Stimulated activated naive CD8-positive, alpha-beta T cell treated with anti-CD3 and anti-CD28 coated beads, Interleukin-15, Interleukin-2, amounts not matched to agents 100 U/mL and 50 U/mL, for 24 hours (primary cell): ENCODE measurements around the gene ACD.
A peak's percentile ranks its signal among the peaks of the same experiment; 100 is the strongest.
"Not testable (repeated sequence)": the region's sequence is repeated elsewhere in the genome, so short reads cannot be mapped to it uniquely, and the experiment has no call there.

ENCODE experiments used
- ATAC-seq: fragments of 150-1000 bp; cut with Tn5 transposase; one replicate; pipeline ENCODE4 v1.10.0; 2021
- DNase-seq: peaks from one replicate; pipeline ENCODE4 v3.0.0; 2021

The ACD gene

DNA sequence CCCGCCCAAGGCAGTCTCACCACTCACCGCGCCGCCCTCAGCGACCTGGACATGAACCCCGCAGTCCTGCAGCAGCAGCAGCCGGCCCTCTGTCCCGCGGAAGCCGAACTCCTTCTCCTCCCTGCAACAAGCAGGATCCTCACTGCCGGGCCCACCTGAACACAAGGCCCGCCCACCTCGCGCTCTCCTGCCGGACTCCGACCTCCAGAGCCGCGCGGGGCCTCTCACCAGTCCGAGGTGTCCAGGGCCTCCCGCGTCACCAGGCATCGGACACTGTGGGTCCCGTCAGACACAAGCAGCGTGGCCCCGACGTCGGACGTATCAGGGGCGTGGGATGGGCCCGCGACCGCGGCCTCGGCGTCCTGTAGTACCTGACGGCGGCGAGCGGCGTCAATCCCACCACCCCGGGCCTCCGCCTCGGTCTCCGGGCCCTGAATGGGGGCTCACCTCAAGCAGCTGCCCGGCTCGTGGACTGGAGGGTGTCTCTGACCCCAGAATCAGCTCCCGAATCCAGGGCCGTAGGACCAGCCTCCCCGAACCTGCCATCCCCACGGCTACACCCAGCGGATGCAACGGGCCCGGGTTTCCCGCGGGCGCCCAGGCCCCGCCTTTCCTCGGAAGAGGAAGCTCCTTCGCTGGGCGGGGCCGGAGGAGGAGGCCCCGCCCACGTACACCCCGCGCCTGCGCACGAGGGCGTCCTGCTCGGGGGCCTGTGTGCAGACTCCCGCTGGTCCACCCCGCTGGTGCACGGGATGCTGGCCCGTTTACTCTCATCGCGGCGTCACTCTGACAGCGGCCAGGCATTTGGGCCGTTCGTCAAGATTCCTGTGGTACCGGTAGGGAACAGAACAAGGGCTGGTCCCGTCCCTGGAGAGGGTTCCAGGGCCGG, at the start of gene ACD:
Gene ACD, minus strand, starts transcription at position 586 of the 889 bp plus-strand sequence. Its CDS starts 40 bp downstream, at position 546.
- ATAC-seq = peak; percentile 47
- DNase-seq = peak; percentile 96

DNA sequence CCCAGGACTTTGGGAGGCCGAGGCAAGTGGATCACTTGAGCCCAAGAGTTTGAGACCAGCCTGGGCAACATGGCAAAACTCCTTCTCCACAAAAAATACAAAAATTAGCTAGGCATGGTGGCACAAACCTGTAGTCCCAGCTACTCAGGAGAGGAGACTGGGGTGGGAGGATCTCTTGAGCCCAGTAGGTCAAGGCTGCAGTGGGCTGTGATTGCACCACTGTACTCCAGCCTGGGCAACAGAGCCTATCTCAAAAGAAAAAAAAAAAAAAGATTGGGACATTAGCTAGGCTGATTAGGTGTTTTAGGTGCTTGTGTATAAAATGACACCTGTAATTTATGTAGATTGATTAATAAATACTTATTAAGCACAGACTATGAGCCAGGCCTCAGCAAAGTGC, 49.0 kb upstream of the ACD start:
- no peak for ATAC-seq

DNA sequence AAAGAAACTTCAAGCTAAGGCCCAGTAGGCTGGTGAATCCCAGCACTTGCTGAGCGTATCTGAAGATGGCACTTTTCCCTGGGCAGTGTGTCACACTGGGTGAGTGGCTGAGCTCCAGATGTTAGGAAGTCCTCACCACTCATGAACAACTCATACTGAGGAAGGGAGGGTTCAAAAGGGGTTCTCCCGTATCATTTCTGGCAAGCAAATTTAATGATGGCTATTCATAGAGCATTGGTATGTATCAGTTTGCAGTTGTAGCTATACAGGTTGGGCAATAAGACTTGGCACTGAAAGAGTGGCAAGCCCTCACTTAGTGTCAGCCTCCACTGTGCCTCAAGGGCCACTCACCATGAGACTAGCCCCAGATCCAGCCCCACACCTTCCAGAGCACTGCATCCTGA, 48.3 kb upstream of the ACD start:
- ATAC-seq = no peak
- no peak for DNase-seq

More for the DNA sequence above, 49.0 kb upstream of the ACD start:
- DNase-seq = no peak

DNA sequence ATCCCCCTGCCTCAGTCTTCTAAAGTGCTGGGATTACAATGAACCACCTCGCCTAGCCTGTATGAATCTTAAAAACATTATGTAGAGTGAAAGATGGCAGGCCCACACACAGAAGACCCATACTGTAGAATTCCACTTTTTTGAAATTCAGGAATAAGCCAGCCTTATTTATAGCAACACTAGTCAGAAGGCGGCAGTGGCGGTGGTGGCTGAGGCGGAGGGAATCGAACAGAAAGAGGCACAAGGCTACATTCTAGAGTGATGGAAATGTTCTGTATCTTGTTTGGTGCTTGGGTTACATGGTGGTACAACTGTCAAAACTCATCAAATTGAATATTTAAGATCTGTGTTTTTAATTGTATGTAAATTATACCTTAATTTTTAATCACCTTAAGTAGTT, 47.7 kb upstream of the ACD start:
- ATAC-seq (no peak), DNase-seq (no peak)

DNA sequence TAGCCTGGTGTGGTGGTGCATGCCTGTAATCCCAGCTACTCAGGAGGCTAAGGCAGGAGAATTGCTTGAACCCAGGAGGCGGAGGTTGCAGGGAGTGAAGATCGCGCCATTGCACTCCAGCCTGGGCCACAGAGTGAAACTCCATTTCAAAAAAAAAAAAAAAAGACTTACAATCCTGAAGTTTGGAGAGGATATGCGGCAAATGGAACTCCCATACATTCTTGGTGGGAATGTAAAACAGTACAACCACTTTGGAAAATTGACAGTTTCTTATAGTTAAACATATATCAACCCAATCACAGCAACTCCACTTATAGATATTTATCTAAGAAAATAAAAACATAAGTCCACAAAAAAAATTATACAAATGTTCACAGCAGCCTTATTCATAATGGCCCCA, 47.1 kb upstream of the ACD start:
- no peak for DNase-seq
- no peak for ATAC-seq

DNA sequence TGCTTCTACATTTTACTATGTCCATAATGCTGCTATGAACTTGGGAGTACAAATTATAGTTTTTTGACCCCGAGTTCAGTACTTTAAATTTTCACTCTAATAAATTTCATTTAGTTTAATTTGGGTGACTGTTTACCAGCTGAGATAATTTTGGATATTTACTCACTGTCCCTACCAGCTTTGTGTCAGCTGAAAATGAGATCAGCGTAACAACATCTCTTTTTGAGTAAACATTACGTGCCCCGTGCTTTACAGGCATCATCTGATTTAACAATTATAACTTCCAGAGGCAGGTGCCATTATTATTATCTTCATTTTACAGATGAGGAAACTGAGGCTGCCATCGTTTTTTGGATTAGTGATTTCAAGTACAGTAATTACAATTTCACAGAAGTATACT, 44.0 kb upstream of the ACD start:
- ATAC-seq = no peak
- DNase-seq = no peak

DNA sequence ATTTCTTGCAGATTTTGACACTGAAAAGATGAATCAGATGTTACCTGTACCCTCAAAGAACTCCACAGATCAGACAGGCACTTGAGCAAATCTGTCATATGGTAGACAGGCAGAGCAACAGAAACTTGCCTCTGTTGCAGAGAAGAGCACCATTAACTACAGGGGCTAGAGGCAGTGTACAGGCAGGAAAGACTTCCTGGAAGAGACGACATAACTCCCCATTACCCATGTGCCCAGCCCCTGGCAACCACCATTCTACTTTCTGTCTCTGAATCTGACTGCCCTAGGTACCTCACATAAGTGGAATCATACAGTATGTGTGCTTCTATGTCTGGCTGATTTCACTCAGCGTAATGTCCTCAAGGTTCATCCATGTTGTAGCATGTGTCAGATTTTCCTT, 43.6 kb upstream of the ACD start:
- DNase-seq (no peak), ATAC-seq (peak; percentile 43)

DNA sequence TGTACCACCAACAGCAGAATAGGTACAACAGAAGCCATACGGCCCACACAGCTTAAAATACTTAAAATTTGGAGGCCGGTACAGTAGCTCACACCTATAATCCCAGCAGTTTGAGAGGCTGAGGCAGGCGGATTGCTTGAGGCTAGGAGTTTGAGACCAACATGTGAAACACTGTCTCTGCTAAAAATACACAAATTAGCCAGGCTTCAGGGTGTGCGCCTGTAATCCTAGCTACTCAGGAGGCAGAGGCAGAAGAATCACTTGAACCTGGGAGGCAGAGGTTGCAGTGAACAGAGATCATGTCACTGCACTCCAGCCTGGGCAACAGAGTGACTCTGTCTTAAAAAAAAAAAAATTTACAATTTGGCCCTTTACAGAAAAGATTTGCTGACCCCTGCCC, 42.1 kb upstream of the ACD start:
- no peak for DNase-seq
- ATAC-seq = no peak

DNA sequence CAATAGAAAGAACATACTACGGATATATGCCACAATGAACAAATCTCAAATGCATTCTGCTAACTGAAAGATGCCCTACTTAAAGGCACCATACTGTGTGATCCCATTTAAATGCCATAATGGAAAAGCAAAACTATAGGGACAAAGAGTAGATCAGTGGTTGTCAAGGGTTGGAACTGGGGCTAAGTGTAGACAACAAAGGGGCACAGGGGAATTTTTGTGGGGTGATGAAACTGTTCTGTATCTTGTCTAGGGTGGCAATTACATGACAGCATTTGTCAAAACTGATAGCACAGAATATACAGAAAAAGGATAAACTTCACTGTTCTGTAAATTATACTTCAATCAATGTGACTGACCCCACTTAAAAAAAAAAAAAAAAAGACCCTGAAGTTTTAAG, 41.4 kb upstream of the ACD start:
- ATAC-seq (no peak), DNase-seq (no peak)

DNA sequence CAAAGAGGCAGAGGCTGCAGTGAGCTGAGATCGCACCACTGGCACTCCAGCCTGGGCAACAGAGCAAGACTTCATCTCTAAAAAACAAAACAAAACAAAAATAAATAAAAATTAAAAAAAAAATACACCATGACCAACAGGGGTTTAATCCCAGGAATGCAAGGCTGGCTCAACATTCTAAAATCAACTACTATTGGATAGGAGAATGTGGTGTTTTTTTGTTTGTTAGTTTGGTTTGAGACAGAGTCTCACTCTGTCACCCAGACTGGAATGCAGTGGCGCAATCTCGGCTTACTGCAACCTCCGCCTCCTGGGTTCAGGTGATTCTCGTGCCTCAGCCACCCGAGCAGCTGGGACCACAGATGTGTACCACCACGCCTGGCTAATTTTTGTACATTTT, 39.2 kb upstream of the ACD start:
- no peak for DNase-seq
- no peak for ATAC-seq

DNA sequence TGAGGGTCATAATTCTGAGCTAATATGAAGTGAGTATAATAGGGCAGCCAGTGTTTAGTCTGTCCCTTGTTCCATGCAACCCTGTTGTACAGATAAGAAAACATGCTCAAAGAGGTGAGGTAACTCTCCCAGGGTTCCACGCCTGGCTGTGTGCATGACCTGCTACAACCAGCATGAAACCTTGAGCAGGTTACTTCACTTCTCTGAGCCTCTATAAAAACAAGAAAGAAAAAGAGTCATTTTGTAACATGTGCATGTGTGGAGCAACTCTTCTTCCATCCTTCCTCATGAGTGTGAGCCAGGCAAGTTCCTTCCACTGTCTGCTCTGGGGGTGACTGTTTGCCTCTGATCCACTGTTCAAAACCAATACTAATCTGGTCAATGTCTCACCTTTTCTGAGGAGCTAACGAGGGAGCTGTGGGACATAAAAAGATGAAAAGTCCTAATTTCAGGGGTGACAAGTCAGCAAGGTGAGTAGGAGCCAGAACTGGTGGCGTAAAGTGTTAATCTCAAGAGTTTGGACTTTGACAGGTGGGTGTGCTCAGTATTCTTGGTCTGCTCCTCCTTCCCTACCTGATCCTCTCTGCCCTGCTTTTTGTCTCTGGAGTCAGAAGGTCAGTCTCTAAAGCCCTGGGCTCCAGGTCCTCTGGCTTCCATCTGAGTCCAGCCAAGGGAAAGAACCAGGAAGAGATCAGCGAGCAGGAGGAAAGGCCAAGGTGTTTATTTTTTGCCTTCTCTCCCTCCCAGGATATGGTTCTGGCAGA, 37.5 kb upstream of the ACD start:
- DNase-seq (no peak), ATAC-seq (no peak)

DNA sequence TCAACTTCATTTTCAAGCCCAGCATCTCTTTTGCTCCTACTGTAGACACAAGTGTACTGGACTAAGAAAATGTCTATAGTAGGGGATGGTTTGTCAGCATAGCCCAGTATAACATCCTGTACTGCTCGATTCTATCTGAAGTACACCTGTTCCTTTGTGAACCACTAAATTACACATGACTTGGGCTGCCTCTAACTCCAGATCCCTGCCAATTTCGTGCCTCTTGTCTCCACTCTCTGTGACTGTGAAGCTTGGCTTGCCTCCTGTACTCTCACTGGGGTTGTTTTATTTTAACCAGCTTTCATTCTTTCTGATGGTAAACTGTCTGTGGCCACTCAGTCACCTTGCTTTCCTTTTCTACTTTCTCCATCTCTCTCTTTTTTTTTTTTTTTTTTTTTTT, 34.6 kb upstream of the ACD start:
- no peak for DNase-seq
- ATAC-seq = no peak

DNA sequence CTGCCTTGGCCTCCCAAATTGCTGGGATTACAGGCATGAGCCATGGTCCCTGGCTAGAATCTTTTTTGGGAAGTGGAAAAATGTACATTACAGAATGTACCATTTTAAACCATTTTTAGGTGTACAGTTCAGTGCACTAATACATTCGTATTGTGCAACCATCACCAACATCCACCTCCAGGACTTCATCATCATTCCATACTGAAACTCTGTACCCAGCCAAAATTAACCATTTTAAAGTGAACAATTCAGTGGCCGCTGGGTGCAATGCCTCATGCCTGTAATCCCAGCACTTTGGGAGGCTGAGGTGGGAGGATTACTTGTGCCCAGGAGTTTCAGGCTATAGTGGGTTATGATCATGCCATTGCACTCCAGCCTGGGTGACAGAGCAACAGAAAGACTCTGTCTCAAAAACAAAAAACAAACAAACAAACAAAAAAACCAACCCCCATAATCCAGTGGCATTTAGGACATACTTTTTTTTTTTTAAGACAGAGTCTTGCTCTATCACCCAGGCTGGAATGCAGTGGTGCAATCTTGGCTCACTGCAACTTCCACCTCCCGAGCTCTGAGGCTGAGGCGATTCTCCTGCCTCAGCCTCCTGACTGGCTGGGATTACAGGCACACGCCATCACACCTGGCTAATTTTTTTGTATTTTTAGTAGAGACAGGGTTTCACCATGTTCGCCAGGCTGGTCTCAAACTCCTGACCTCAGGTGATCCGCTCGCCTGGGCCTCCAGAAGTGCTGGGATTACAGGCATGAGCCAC, 33.6 kb upstream of the ACD start:
- DNase-seq, ATAC-seq: not testable (repeated sequence)

DNA sequence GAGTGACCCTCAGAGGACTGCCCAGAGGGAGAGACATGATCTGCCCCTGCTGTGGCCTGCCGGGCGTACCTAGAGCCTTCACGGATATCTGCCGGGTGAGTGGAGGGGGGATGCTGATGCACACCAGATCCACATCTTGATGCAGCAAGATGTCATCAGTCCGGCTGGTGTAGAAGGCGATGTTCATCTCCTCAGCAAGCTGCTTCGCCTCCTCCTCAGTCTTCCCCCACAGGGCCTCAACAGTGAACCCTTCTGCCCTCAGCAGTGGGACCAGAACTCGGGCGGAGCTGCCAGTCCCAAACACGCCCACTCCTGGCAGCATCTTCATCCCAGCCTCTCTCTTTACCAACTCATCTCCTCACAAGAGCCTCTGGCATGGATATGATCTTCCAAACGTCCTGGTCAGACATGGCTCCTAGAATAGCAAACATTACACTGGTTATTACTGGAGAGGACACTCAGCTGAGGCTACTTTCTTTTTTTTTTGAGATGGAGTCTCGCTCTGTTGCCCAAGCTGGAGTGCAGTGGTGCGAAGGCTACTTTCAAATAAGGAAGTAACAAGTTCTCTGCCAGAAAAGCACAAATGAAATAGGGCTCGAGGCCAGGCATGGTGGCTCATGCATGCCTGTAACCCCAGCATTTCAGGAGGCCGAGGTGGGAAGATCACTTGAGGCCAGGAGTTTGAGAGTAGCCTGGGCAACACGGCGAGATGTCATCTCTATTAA, 25.5 kb upstream of the ACD start:
- ATAC-seq = no peak
- no peak for DNase-seq

DNA sequence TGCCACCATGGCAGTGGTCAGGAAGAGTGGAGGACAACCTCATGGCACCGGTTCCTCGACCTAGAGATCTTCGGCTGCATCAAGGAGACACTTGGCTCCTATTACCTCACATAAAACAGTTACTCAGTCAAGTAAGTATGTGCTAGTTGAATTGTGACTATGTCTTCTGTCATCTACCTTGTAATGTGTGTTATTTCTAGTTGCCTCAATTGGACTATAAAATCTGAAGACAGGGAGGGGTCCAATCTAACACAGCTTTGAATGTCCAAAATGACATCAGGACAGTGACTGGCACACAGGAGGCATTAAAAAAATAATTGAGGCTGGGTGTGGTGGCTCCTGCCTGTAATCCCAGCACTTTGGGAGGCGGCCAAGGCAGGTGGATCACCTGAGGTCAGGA, 23.7 kb upstream of the ACD start:
- ATAC-seq = no peak
- no peak for DNase-seq

DNA sequence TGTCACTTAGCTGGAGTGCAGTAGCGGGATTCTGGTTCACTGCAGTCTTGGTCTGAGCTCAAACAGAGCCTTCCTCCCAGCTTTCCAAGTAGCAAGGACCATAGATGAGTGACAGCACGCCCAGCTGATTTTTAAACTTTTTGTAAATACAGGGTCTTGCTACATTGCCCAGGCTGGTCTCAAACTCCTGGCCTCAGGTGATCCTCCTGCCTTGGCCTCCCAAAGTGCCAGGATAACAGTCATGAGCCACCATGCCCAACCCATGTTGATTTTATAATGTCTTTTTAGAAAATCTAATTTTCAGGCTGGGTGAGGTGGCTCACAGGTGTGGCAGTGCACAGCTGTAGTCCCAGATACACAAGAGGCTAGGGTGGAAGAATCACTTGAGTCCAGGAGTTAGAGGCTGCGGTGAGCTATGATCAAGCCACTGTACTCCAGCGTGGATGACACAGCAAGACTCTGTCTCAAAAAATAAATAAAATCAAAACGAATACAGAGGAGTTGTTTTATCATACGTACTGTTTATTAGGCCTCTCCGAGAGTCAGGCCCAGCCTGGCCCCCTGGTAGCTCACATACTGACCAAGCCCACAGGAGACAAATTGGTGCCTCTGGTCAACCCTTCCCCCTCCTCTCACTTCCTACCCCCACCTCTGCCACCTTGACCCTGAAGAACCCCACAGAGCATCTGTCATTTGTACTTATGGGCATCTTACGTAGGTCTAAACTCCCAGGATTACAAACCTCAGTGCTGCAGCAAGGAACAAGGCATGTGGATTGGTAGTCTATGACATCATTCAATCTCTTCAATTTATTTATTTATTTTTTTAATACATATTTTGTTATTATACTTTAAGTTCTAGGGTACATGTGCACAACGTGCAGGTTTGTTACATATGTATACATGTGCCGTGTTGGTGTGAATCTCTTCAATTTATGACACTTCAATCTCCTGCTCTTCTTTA, 20.2 kb upstream of the ACD start:
- ATAC-seq (no peak), DNase-seq (no peak)

DNA sequence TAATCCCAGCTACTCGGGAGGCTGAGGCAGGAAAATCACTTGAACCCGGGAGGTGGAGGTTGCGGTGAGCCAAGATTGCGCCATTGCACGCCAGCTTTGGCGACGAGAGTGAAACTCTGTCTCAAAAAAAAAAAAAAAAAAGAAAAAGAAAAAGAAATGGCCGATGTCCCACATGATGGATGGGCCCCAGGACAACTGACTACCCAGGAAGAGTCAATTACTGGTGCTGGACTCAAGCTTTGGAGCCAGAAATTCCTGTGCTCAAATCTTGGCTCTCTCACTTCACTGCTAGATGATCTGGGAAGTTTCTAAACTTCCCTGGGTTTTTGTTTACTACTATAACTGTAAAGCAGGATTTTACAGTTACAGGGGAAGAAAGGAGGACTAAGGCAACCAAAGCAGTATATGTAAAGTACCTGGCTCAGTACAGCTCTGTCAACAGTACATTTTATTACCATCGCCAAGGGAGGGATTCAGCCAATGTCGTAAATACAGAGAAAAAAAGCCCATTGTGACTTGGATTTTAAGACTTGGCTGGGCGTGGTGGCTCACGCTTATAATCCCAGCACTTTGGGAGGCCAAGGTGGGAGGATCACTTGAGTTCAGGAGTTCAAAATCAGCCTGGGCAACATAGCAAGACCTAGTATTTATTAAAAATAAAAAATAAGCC, 18.4 kb upstream of the ACD start:
- no peak for DNase-seq
- no peak for ATAC-seq

DNA sequence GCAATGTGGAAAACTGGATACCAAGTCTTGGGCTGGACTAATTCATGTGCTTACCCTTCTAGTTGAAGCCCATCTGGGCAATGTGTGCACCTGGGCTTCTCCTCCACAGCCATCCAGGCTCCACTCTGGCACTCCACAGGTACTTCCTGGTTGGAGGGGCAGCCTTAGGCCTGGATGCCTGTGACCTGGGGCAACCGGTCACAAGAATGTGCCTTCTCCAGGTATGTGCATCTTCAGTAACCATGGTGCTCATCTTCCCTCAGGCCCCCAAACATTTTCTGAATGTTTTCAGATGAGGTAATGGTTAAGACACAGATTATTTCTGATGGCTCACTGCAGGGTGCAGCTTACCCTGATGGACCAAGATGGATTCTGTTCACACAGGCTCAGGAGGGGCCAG, 17.7 kb upstream of the ACD start:
- DNase-seq = no peak
- ATAC-seq = no peak

DNA sequence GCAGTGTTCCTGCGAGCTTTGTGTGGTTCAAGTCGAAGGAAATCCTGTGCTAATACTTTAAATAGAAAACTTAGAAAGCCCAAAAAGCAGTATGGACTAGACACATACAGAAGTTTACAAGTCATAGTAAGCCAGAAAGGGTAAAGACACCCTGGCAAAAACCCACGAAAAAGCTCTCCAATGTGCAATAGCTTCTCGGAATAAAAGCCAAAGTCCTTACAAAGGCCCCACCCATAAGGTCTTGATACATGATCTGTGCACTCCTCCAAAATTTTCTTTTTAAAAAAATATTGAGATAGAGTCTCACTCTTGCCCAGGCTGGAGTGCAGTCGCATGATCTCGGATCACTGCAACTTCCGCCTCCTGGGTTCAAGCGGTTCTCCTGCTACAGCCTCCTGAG, 16.9 kb upstream of the ACD start:
- ATAC-seq = no peak
- DNase-seq = no peak

DNA sequence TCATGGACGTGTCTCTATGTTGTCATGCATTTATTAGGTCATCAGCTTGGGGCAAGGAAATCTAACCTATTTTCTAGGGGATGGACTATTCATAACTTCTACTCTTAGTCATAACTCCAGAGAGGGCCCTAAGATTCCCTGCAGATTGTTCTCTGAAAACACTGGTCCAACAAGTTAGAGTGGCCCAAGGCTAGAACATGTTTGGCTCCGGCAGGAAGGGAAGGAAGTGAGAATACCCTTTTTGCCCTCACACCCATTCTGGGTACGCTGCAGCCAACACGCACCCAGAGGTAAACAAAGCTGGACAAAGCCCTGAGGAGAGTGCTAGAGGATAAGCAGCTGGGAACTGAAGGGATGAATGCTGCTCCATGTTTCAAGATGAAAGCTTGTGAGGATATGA, 16.5 kb upstream of the ACD start:
- ATAC-seq = no peak
- no peak for DNase-seq
